ENCODE results near the gene CEP95.
"Not testable (repeated sequence)": the region's sequence is repeated elsewhere in the genome, so short reads cannot be mapped to it uniquely, and the experiment has no call there.

CEP95 gene

DNA sequence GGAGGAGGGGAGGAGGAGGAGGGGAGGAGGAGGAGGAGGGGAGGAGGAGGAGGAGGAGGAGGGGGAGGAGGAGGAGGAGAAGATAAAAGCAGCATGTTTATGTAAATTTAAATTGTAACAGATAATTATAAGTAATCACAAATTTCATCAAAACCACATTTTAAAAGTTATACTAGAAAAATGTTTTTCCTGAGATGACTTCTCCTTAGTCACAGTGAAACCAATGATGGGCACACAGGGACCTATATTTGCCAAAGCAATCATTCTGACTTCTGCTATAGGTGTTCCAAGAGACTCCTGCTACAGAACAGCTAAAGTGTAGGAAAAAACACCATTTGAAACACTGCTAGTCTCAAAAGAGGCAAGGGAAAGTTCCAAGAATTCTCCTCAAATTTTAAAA is 66.4 kb downstream of the CEP95 start:
- no peak for DNase-seq (ENCODE audit: low spot score)

DNA sequence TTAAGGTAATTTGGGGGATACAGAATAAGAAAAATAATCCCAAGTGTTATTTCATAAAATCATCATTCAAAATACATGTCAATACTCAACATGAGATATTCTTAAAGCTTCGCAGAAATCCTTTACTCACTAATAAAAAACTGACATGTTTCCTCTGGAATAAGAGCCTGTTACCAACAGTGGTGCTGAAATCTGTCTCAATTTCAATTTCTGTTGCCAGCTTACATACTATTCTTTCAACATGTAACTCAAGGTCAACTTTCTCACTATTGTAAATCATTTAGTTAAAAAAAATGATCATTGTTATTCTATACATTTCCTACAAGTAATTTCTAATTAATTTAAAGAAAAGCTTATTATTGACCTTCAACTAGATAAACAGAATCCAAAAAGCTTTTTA is 67.9 kb downstream of the CEP95 start:
- no peak for DNase-seq (ENCODE audit: low spot score)

DNA sequence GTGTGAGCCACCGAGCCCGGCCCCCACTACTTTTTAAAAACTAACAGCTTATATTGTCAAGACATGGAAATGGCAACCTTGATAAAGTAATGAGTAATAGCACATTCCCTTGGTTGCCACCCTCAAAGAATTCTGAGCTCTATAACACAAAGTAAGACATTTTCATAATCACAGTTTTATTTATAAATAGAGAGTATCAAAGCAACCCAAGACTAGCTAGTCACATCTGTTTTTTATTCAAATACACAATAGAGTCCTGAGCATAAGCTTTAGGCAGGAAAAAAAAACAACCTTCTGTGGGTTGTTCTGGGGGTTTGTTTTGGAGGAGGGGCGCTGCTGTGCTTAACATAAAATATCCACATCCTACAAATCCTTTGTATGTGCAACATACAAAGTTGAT is 68.7 kb downstream of the CEP95 start:
- no peak for DNase-seq (ENCODE audit: low spot score)

DNA sequence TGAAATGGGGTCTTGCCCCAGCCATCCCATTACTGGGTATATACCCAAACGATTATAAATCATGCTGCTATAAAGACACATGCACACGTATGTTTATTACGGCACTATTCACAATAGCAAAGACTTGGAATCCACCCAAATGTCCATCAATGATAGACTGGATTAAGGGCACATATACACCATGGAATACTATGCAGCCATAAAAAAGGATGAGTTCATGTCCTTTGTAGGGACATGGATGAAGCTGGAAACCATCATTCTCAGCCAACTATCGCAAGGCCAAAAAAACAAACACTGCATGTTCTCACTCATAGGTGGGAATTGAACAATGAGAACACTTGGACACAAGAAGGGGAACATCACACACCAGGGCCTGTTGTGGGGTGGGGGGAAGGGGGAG is 70.2 kb downstream of the CEP95 start:
- not testable (repeated sequence) for DNase-seq (ENCODE audit: low spot score)

DNA sequence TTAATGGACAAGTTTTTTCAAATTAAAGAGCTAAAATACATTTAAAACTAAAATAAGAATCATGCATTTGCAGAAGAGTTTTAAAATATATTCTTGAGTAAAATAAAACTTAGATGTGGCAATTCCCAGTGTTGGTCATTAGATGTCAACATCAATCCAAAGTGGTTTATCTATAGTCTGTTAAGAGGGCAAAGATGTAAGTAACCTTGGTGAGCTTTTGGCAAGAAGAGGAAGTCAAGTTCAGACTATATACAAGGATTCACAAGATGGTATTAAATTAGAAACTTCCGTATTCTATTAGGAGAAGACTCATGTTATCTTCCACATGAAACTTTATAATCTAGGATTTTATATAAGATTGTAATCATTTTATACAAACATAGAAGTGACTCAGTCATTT is 73.1 kb downstream of the CEP95 start:
- no peak for DNase-seq (ENCODE audit: low spot score)

DNA sequence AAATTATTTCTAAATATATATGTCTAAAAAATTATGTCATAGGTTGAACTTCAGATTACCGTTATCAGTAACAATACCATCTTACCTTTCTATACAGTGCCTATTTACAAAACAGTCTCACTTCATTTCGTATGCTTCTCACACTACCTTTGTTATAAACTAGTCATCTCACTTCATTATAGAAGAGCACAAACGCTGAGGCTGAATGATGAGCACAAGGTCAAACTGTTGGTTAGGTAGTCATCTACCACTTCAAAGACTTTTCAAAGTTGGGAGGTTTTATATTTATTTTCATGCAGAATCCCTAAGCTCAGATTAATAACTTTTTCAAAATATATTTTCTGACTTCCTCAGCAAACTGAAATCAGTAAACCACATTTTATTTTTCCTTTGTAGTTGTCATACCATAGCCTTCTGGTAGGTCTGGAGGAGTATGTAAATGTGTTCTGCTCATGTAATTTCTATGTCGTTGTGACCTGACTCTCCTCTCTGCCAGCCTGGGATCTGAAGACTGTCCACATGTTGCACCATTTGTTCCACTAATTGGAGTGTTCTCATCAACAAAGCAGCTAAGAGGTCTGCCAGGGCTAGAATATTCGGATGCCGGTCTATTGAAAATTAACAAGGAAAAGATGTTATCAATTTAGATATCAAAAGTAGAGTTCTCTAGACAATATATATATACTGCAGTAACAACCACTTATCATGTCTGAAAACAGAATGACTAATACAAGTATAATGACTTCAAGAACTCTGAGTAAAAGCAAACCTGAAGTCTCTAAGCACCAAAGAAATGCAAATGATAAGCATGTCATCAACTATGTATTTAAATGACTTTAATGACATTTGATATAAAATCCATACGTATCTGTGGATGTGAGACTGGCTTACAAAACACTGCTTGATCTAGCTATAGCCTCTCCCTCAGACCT is 73.9 kb downstream of the CEP95 start:
- no peak for DNase-seq (ENCODE audit: low spot score)

DNA sequence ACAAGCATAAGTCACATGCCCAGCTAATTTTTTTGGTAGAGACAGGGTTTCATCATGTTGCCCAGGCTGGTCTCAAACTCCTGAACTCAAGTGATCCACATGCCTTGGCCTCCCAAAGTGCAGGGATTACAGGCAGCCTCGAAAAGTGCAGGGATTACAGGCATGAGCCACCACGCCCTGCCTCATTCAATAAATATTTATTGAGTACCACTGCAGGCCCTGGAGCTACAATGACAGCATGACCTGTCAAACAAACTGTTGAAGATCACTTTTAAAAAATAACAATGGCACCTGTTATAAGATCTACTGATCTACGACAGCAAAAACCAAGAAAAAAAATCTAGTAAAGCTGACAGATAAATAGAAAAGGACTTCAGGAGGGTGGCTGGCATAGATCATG is 76.3 kb downstream of the CEP95 start:
- DNase-seq (ENCODE audit: low spot score), result no peak

DNA sequence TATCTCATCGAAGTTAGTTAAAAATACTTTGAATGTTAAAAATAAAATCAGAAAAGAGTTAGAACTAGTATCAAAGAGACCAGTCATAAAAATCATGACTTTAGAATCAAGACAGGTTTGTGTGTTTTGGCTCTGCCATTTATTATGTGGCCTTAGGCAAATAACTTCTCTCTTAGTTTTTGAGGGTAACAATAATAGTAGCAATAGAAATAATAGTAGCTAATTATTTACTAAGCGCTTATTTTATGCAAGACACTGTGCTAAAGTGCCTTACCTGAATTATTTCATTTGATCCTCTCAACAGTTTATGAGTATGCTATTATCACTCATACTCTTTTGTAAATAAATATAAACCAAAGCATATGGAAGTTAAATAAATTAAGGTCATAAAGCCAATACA is 78.4 kb downstream of the CEP95 start:
- DNase-seq (ENCODE audit: low spot score), result no peak

Data from HuH-7.5 (cell line).